Measurements from ENCODE around the gene NEGR1.

DNA sequence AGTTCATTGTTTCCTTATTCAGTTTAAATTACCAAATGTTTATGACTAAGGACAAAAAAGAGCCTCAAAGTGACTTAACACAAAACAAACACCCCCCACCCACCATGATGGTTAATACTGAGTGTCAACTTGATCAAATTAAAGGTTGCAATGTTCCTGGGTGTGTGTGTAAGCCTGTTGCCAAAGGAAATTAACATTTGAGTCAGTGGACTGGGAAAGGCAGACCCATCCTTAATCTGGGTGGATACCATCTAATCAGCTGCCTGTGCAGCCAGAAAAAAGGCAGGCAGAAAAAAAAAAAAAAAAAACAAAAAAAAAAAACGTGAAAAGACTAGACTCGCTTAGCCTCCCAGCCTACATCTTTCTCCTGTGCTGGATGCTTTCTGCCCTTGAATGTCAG, 543.4 kb downstream of the NEGR1 start:
- TF ChIP-seq, protein P1, sequence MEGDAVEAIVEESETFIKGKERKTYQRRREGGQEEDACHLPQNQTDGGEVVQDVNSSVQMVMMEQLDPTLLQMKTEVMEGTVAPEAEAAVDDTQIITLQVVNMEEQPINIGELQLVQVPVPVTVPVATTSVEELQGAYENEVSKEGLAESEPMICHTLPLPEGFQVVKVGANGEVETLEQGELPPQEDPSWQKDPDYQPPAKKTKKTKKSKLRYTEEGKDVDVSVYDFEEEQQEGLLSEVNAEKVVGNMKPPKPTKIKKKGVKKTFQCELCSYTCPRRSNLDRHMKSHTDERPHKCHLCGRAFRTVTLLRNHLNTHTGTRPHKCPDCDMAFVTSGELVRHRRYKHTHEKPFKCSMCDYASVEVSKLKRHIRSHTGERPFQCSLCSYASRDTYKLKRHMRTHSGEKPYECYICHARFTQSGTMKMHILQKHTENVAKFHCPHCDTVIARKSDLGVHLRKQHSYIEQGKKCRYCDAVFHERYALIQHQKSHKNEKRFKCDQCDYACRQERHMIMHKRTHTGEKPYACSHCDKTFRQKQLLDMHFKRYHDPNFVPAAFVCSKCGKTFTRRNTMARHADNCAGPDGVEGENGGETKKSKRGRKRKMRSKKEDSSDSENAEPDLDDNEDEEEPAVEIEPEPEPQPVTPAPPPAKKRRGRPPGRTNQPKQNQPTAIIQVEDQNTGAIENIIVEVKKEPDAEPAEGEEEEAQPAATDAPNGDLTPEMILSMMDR (IDR thresholded peaks at IDR 0.05): no peak
- no peak for TF ChIP-seq EP300 (IDR thresholded peaks at IDR 0.05; ENCODE audit: low read depth)

All from transverse colon (tissue), 3 donors.